Astrocyte of the cerebellum (primary cell): ENCODE data around the gene TSR3.

ENCODE experiments used
- DNase-seq: peaks from one replicate; pipeline ENCODE4 v3.0.0-alpha.2; 2011; ENCODE audit warnings: low read depth
- H3K4me3 ChIP-seq: 2 replicates; pipeline ENCODE4 v1.5.1; 2011; ENCODE audit warnings: mild to moderate bottlenecking, low read depth, low read length, moderate library complexity
- CTCF ChIP-seq: IDR thresholded peaks from 2 replicates; pipeline ENCODE4 v1.5.1; 2012; ENCODE audit warnings: low read length, low read depth, moderate library complexity, mild to moderate bottlenecking; ENCODE audit errors: missing control alignments
- in situ Hi-C: cut with HindIII; loops from 2 replicates; pipeline ENCODE4 v1.10.0; 2017; ENCODE audit warnings: low sequenced_read_pairs

TSR3 gene

GRCh38 chr16:1349351-1349750 lies 2.3 kb downstream of the TSR3 start:
- no peak overlapping the region for H3K4me3 ChIP-seq
- no peak for DNase-seq
- in situ Hi-C loops, result no loop called here
- no peak for TF ChIP-seq CTCF

GRCh38 chr16:1348926-1349325 lies 2.8 kb downstream of the TSR3 start:
- no peak overlapping the region for H3K4me3 ChIP-seq
- no peak for TF ChIP-seq CTCF
- in situ Hi-C loops, result no loop called here
- DNase-seq, result no peak

GRCh38 chr16:1348441-1348840 lies 3.2 kb downstream of the TSR3 start:
- H3K4me3 ChIP-seq, result no peak overlapping the region
- in situ Hi-C loops, result no loop called here
- no peak for TF ChIP-seq CTCF
- DNase-seq, result no peak

- no peak for DNase-seq
- TF ChIP-seq CTCF, result no peak
- H3K4me3 ChIP-seq, result no peak overlapping the region
- in situ Hi-C loops, result no loop called here
These were observed 3.7 kb downstream of the TSR3 start for GRCh38 chr16:1347962-1348361.

- no peak for DNase-seq
- no peak overlapping the region for H3K4me3 ChIP-seq
- in situ Hi-C loops, result no loop called here
- TF ChIP-seq CTCF, result no peak
These were observed 4.3 kb downstream of the TSR3 start for GRCh38 chr16:1347286-1347855.

GRCh38 chr16:1346422-1347285 lies 5.0 kb downstream of the TSR3 start:
- no peak for DNase-seq
- H3K4me3 ChIP-seq, result no peak overlapping the region
- no peak for TF ChIP-seq CTCF
- in situ Hi-C loops, result no loop called here
